HAP-1 (cell line): Measurements from ENCODE around the gene MCRIP2.

Experiments
- DNase-seq, 2 experiments: peaks; one replicate each; pipeline ENCODE4 v3.0.0-alpha.2; 2016 to 2020; ENCODE audit warnings: low spot score in 2 of 2
- H3K27me3 ChIP-seq: fragments of 250-450 bp; sonication (Bioruptor Pico); 2 replicates; pipeline ENCODE4 v1.5.1; 2020; ENCODE audit warnings: low read depth, mild to moderate bottlenecking, moderate library complexity
- H3K36me3 ChIP-seq: fragments of 250-450 bp; sonication (Bioruptor Pico); replicated peaks from 2 replicates; pipeline ENCODE4 v1.5.1; 2020; ENCODE audit warnings: mild to moderate bottlenecking
- H3K4me1 ChIP-seq: fragments of 250-450 bp; sonication (Bioruptor Pico); 2 replicates; pipeline ENCODE4 v1.5.1; 2020; ENCODE audit warnings: mild to moderate bottlenecking
- H3K4me3 ChIP-seq: fragments of 250-450 bp; sonication (Bioruptor Pico); 2 replicates; pipeline ENCODE4 v1.5.1; 2020; ENCODE audit warnings: mild to moderate bottlenecking, moderate library complexity
- H3K9me3 ChIP-seq: fragments of 250-450 bp; sonication (Bioruptor Pico); 2 replicates; pipeline ENCODE4 v1.5.1; 2020; ENCODE audit warnings: mild to moderate bottlenecking, moderate library complexity
- in situ Hi-C: fragments of 300-500 bp; cut with MboI; formaldehyde crosslinking; loops from 3 replicates; pipeline ENCODE4 v1.14.3; 2020; ENCODE audit warnings: low sequenced_read_pairs, inconsistent platforms, mixed read lengths

The MCRIP2 gene

GRCh38 chr16:606656-607307, 34.8 kb upstream of the MCRIP2 start:
- Histone ChIP-seq H3K4me3 (no peak overlapping the region), H3K9me3 (peaks cover 4% of the 10 kb centered on the region), H3K4me1 (no peaks in the 10 kb centered on the region), H3K36me3 (no peaks in the 10 kb centered on the region), H3K27me3 (no peaks in the 10 kb centered on the region)
- no peak for DNase-seq
- in situ Hi-C loops = no loop called here

GRCh38 chr16:608019-608418, 33.6 kb upstream of the MCRIP2 start:
- Histone ChIP-seq H3K4me1 (no peaks in the 10 kb centered on the region), H3K4me3 (no peak overlapping the region), H3K36me3 (no peaks in the 10 kb centered on the region), H3K9me3 (peaks cover 4% of the 10 kb centered on the region), H3K27me3 (no peaks in the 10 kb centered on the region)
- DNase-seq = no peak
- in situ Hi-C loops = no loop called here

- Histone ChIP-seq H3K9me3 (peaks cover 4% of the 10 kb centered on the region), H3K36me3 (no peaks in the 10 kb centered on the region), H3K4me3 (no peak overlapping the region), H3K4me1 (no peaks in the 10 kb centered on the region), H3K27me3 (no peaks in the 10 kb centered on the region)
- DNase-seq = no peak
- in situ Hi-C loops = no loop called here
Observed at GRCh38 chr16:609316-609715, 32.3 kb upstream of the MCRIP2 start.

- Histone ChIP-seq H3K36me3 (no peaks in the 10 kb centered on the region), H3K9me3 (peaks cover 4% of the 10 kb centered on the region), H3K27me3 (no peaks in the 10 kb centered on the region), H3K4me3 (no peak overlapping the region), H3K4me1 (no peaks in the 10 kb centered on the region)
- in situ Hi-C loops = no loop called here
- DNase-seq = no peak
Observed at GRCh38 chr16:609984-610383, 31.6 kb upstream of the MCRIP2 start.

- Histone ChIP-seq H3K9me3 (no peaks in the 10 kb centered on the region), H3K4me3 (no peak overlapping the region), H3K27me3 (no peaks in the 10 kb centered on the region), H3K36me3 (no peaks in the 10 kb centered on the region), H3K4me1 (no peaks in the 10 kb centered on the region)
- DNase-seq = peak in 1 of 2 experiments; percentile 65
- in situ Hi-C loops = no loop called here
Observed at GRCh38 chr16:610513-611381, 30.9 kb upstream of the MCRIP2 start.

GRCh38 chr16:615122-615521, 26.5 kb upstream of the MCRIP2 start:
- H3K9me3 ChIP-seq = no peaks in the 10 kb centered on the region
- H3K36me3 ChIP-seq = no peaks in the 10 kb centered on the region
- no peak overlapping the region for H3K4me3 ChIP-seq
- no peak for DNase-seq
- in situ Hi-C loops = no loop called here
- H3K4me1 ChIP-seq = no peaks in the 10 kb centered on the region
- no peaks in the 10 kb centered on the region for H3K27me3 ChIP-seq

GRCh38 chr16:616733-617586, 24.7 kb upstream of the MCRIP2 start:
- Histone ChIP-seq H3K9me3 (no peaks in the 10 kb centered on the region), H3K4me3 (no peak overlapping the region), H3K4me1 (no peaks in the 10 kb centered on the region), H3K27me3 (no peaks in the 10 kb centered on the region), H3K36me3 (no peaks in the 10 kb centered on the region)
- in situ Hi-C loops = no loop called here
- DNase-seq = no peak

GRCh38 chr16:617855-618254, 23.8 kb upstream of the MCRIP2 start:
- in situ Hi-C loops = no loop called here
- no peaks in the 10 kb centered on the region for H3K27me3 ChIP-seq
- no peaks in the 10 kb centered on the region for H3K4me1 ChIP-seq
- no peaks in the 10 kb centered on the region for H3K9me3 ChIP-seq
- no peak overlapping the region for H3K4me3 ChIP-seq
- no peaks in the 10 kb centered on the region for H3K36me3 ChIP-seq
- no peak for DNase-seq

- Histone ChIP-seq H3K9me3 (no peaks in the 10 kb centered on the region), H3K4me1 (no peaks in the 10 kb centered on the region), H3K36me3 (no peaks in the 10 kb centered on the region), H3K4me3 (no peak overlapping the region), H3K27me3 (no peaks in the 10 kb centered on the region)
- in situ Hi-C loops = no loop called here
- no peak for DNase-seq
Observed at GRCh38 chr16:619476-620100, 22.0 kb upstream of the MCRIP2 start.

GRCh38 chr16:620700-621525, 20.7 kb upstream of the MCRIP2 start:
- Histone ChIP-seq H3K4me3 (no peak overlapping the region), H3K4me1 (no peaks in the 10 kb centered on the region), H3K36me3 (no peaks in the 10 kb centered on the region), H3K27me3 (no peaks in the 10 kb centered on the region), H3K9me3 (no peaks in the 10 kb centered on the region)
- DNase-seq = no peak
- in situ Hi-C loops = no loop called here

- H3K36me3 ChIP-seq = no peaks in the 10 kb centered on the region
- no peaks in the 10 kb centered on the region for H3K27me3 ChIP-seq
- H3K9me3 ChIP-seq = no peaks in the 10 kb centered on the region
- no peaks in the 10 kb centered on the region for H3K4me1 ChIP-seq
- DNase-seq = no peak
- no peak overlapping the region for H3K4me3 ChIP-seq
- in situ Hi-C loops = no loop called here
Observed at GRCh38 chr16:621526-622105, 20.0 kb upstream of the MCRIP2 start.

GRCh38 chr16:622920-623280, 18.7 kb upstream of the MCRIP2 start:
- no peaks in the 10 kb centered on the region for H3K4me1 ChIP-seq
- in situ Hi-C loops = no loop called here
- H3K27me3 ChIP-seq = no peaks in the 10 kb centered on the region
- no peak for DNase-seq
- no peaks in the 10 kb centered on the region for H3K9me3 ChIP-seq
- H3K36me3 ChIP-seq = no peaks in the 10 kb centered on the region
- no peak overlapping the region for H3K4me3 ChIP-seq
